ENCODE results near the gene GRK4. TPM values are rescaled to one million over a fixed set of nuclear protein-coding genes. Genes with fewer than 3 reads are reported as not detected.
"Not testable (repeated sequence)": the region's sequence is repeated elsewhere in the genome, so short reads cannot be mapped to it uniquely, and the experiment has no call there.

Gene GRK4
- polyA plus RNA-seq, 5 donors = 13.8 to 23.1 (median 15.6) TPM

GRCh38 chr4:3039706-3040366 is 76.5 kb downstream of the GRK4 start:
- no peak for DNase-seq

- DNase-seq = no peak
Observed at GRCh38 chr4:3040452-3041191, 77.3 kb downstream of the GRK4 start.

GRCh38 chr4:3041192-3042142 is 78.1 kb downstream of the GRK4 start:
- peak in 1 of 2 donors; percentile 49 for DNase-seq

GRCh38 chr4:3042226-3042625 is 78.9 kb downstream of the GRK4 start:
- no peak for DNase-seq

- DNase-seq = no peak
Observed at GRCh38 chr4:3043282-3044020, 80.1 kb downstream of the GRK4 start.

GRCh38 chr4:3044870-3045819 is 81.8 kb downstream of the GRK4 start:
- no peak for DNase-seq

GRCh38 chr4:3046162-3046561 is 82.8 kb downstream of the GRK4 start:
- DNase-seq = no peak

GRCh38 chr4:3046623-3047022 is 83.3 kb downstream of the GRK4 start:
- DNase-seq = no peak

GRCh38 chr4:3047464-3048286 is 84.3 kb downstream of the GRK4 start:
- DNase-seq = no peak

- not testable (repeated sequence) for DNase-seq
Observed at GRCh38 chr4:3051141-3051897, 87.9 kb downstream of the GRK4 start.

GRCh38 chr4:3054169-3054759 is 90.9 kb downstream of the GRK4 start:
- DNase-seq = no peak

- DNase-seq = no peak
Observed at GRCh38 chr4:3059943-3060342, 96.6 kb downstream of the GRK4 start.

- no peak for DNase-seq
Observed at GRCh38 chr4:3060946-3061345, 97.6 kb downstream of the GRK4 start.

- no peak for DNase-seq
Observed at GRCh38 chr4:3062471-3062870, 99.1 kb downstream of the GRK4 start.

GRCh38 chr4:3065551-3065950 is 102.2 kb downstream of the GRK4 start:
- DNase-seq = no peak

- DNase-seq = no peak
Observed at GRCh38 chr4:3066836-3067400, 103.5 kb downstream of the GRK4 start.

- no peak for DNase-seq
Observed at GRCh38 chr4:3067473-3068001, 104.2 kb downstream of the GRK4 start.
